OCI-LY1 (cell line): ENCODE data around the gene NCF2.

Source experiments
- EZH2 ChIP-seq: fragments of 200-600 bp; sonication (generic), shearing (Covaris generic); IDR thresholded peaks from 2 replicates; pipeline ENCODE4 v1.8.0; 2017; ENCODE audit warnings: borderline replicate concordance, mixed run types, mild to moderate bottlenecking, antibody characterized with exemption, low read length, moderate library complexity, mixed read lengths
- TF ChIP-seq, protein P1 (sequence below): fragments of 200-600 bp; sonication (generic), shearing (Covaris generic); IDR thresholded peaks from 2 replicates; pipeline ENCODE4 v1.5.1; 2017; ENCODE audit warnings: mild to moderate bottlenecking, antibody characterized with exemption, low read length, moderate library complexity, mixed read lengths

GRCh38 chr1:183585038-183585437 is 5.2 kb downstream of the NCF2 start:
- TF ChIP-seq, protein P1, sequence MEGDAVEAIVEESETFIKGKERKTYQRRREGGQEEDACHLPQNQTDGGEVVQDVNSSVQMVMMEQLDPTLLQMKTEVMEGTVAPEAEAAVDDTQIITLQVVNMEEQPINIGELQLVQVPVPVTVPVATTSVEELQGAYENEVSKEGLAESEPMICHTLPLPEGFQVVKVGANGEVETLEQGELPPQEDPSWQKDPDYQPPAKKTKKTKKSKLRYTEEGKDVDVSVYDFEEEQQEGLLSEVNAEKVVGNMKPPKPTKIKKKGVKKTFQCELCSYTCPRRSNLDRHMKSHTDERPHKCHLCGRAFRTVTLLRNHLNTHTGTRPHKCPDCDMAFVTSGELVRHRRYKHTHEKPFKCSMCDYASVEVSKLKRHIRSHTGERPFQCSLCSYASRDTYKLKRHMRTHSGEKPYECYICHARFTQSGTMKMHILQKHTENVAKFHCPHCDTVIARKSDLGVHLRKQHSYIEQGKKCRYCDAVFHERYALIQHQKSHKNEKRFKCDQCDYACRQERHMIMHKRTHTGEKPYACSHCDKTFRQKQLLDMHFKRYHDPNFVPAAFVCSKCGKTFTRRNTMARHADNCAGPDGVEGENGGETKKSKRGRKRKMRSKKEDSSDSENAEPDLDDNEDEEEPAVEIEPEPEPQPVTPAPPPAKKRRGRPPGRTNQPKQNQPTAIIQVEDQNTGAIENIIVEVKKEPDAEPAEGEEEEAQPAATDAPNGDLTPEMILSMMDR: no peak
- no peak for TF ChIP-seq EZH2
